ENCODE data around the gene CRACR2A. TPM values are rescaled to one million over a fixed set of nuclear protein-coding genes. Genes with fewer than 3 reads are reported as not detected.

Gene CRACR2A
- total RNA-seq, 6 experiments from 2014 or later: 0.43 to 1.5 (median 0.91) TPM

DNA sequence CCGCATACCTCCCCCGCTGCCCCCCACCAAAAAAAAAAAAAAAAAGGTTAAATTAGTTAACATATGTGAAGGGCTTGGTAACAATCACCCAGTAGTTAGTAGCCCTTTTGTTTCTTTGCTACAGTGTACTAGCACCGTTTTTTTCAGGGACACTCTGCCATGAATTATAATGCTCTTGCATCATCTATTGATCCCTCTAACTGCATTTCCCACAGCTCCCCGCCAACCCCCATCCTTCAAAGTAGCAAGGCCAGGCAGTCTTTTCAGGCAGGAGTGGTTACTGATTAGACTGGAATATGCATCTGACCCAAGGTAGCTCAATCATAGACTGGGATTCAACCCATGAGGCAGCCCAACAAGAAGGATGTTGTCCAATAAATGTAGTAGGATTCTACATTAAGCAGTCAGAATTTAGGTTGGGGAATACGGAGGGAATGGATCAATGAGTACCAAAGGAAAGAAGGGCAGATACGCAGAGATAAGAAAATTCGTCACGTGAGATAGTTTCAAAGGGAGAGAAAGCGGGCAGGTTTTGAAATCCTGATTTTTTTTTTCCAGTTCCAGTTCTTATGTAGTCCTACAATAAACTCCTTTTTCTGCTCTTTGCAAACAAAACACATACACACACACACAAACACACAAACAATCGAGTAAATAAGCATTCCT, 39.8 kb upstream of the CRACR2A start:
- H3K36me3 ChIP-seq: no peaks in the 10 kb centered on the region
- no peaks in the 10 kb centered on the region for H3K27me3 ChIP-seq
- no peaks in the 10 kb centered on the region for H3K9me3 ChIP-seq
- DNase-seq (peak; percentile 51 to 80 (median 72)), ATAC-seq (peak; percentile 80 to 91 (median 86))
- TF ChIP-seq POLR2A (IDR thresholded peaks at IDR 0.05): no peak
- TF ChIP-seq, protein P1, sequence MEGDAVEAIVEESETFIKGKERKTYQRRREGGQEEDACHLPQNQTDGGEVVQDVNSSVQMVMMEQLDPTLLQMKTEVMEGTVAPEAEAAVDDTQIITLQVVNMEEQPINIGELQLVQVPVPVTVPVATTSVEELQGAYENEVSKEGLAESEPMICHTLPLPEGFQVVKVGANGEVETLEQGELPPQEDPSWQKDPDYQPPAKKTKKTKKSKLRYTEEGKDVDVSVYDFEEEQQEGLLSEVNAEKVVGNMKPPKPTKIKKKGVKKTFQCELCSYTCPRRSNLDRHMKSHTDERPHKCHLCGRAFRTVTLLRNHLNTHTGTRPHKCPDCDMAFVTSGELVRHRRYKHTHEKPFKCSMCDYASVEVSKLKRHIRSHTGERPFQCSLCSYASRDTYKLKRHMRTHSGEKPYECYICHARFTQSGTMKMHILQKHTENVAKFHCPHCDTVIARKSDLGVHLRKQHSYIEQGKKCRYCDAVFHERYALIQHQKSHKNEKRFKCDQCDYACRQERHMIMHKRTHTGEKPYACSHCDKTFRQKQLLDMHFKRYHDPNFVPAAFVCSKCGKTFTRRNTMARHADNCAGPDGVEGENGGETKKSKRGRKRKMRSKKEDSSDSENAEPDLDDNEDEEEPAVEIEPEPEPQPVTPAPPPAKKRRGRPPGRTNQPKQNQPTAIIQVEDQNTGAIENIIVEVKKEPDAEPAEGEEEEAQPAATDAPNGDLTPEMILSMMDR (IDR thresholded peaks at IDR 0.05): peak in 1 of 4 donors; percentile 5
- 34% methylated on average over 9 of the region's 10 CpGs for WGBS (ENCODE audit: insufficient coverage, low coverage, low lambda C conversion rate, missing lambda C conversion rate)
- H3K27ac ChIP-seq: peak overlapping the region in 1 of 3 donors; percentile 35
- no peak overlapping the region for H3K4me3 ChIP-seq
- peaks cover 0 to 35% (median 13%) of the 10 kb centered on the region in 4 donors for H3K4me1 ChIP-seq
- intact Hi-C loops (cut with DNase I): no loop called here

DNA sequence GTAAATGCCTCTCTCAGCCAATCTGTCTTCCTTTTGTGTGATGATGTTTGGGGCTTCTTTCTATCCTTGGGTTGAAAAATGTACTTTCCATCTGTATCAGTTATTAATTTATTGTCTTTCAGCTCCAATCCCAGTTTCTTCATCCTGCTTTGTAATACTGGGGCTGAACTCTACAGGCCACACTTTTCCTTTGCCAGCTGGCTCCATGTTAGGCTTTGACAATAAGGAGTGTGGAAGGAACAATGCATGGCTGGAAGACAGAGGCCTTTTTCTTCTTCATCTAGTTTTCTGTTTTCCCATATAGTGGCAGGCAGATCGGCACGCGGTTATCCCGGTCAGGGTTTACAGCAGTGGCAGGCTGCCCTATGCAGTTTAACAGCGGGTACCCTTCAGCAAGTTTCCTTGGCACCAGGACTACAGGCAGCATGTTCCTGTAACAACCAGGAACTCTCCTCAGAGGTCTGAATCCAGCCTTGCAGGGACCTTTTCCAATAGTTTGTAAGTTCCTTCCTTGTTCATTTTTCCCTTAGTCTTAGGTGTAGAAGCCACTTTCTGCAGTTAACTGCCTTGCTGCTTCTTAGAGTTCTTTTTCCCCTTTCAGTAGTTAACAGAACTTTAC, 38.5 kb upstream of the CRACR2A start:
- H3K27me3 ChIP-seq: no peaks in the 10 kb centered on the region
- intact Hi-C loops (cut with DNase I): no loop called here
- DNase-seq: peak in 1 of 3 donors; percentile 51
- TF ChIP-seq, protein P1 (IDR thresholded peaks at IDR 0.05): no peak
- TF ChIP-seq POLR2A (IDR thresholded peaks at IDR 0.05): no peak
- no peaks in the 10 kb centered on the region for H3K36me3 ChIP-seq
- no peak overlapping the region for H3K27ac ChIP-seq
- H3K4me3 ChIP-seq: no peak overlapping the region
- 54% methylated on average over 5 of the region's 5 CpGs for WGBS (ENCODE audit: insufficient coverage, low coverage, low lambda C conversion rate, missing lambda C conversion rate)
- H3K9me3 ChIP-seq: no peaks in the 10 kb centered on the region
- peak in 1 of 4 donors; percentile 3 for ATAC-seq
- H3K4me1 ChIP-seq: peaks cover 0 to 30% (median 13%) of the 10 kb centered on the region in 4 donors

DNA sequence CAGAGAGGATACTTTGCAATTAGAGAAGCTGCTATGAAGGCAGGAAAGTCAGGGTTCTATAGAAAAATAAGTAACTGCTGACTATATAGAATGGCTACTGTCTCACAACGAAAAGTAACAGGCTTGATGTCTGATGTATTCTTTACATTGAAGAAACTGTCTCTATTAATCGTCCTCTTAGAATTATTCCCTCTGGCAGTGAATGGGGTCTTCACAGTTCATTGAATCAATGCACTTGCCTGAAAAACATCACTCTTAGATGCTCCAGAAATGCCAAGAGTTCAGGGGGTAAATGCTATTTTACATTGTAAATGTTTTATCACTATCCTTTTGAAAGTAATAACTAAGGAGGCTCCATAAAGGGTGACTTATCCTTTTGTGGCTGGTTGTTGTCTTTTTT, 37.7 kb upstream of the CRACR2A start:
- WGBS (ENCODE audit: insufficient coverage, low coverage, low lambda C conversion rate, missing lambda C conversion rate): 90% methylated on average over 2 of the region's 2 CpGs
- Histone ChIP-seq H3K9me3 (no peaks in the 10 kb centered on the region), H3K27me3 (no peaks in the 10 kb centered on the region), H3K4me1 (peaks cover 0 to 26% (median 12%) of the 10 kb centered on the region in 4 donors), H3K4me3 (no peak overlapping the region), H3K36me3 (no peaks in the 10 kb centered on the region), H3K27ac (no peak overlapping the region)
- DNase-seq (no peak), ATAC-seq (no peak)
- intact Hi-C loops (cut with DNase I): no loop called here
- TF ChIP-seq POLR2A (IDR thresholded peaks at IDR 0.05): no peak
- TF ChIP-seq, protein P1 (IDR thresholded peaks at IDR 0.05): no peak

DNA sequence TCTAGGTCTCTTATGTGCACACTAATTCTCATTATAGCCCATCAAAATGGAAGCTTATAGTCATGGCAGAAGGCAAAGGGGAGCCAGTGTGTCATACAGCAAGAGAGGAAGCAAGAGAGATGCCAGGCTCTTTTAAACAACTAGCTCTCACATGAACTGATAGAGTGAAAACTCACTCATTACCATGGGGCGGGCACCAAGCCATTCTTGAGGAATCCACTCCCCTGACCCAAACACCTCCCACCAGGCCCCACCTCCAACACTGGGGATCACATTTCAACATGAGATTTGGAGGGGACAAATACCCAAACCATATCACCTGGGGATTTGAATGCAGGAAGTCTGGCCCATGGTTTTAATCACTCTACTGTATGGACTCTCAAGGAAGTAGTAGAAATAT, 36.9 kb upstream of the CRACR2A start:
- no peak overlapping the region for H3K27ac ChIP-seq
- intact Hi-C loops (cut with DNase I): no loop called here
- 83% methylated on average over 1 of the region's 1 CpG for WGBS (ENCODE audit: insufficient coverage, low coverage, low lambda C conversion rate, missing lambda C conversion rate)
- TF ChIP-seq POLR2A (IDR thresholded peaks at IDR 0.05): no peak
- H3K4me3 ChIP-seq: no peak overlapping the region
- H3K36me3 ChIP-seq: no peaks in the 10 kb centered on the region
- no peaks in the 10 kb centered on the region for H3K27me3 ChIP-seq
- no peak for DNase-seq
- H3K9me3 ChIP-seq: no peaks in the 10 kb centered on the region
- H3K4me1 ChIP-seq: peaks cover 0 to 18% (median 9%) of the 10 kb centered on the region in 4 donors
- ATAC-seq: no peak

DNA sequence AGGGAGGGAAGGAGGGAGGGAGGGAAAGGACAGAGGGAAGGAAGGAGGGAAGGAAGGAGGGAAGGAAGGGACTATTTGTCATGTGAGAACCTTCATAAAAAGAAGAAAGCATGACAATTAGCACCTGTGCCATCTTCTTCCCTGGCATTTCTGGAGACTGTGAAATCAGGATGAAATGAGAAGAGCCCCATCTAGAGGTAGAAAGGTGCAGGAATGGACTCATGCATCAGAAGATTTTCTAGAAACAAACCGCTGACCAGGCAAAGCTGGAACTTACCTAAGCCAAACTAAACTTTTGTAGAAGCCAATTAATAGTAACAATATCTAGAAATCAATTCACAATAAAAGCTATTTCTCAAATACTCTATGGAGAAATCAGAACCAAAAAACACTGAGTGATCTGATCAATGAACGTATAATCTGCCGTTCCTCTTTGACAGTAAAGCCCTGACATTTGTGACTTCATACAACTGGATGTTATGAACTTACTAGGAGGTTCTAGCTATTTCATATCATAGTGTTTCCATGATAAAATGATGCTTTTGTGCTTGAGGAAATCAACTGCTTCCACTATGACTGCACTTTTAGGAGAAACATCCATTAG, 24.4 kb upstream of the CRACR2A start:
- Histone ChIP-seq H3K9me3 (no peaks in the 10 kb centered on the region), H3K4me1 (no peaks in the 10 kb centered on the region), H3K36me3 (no peaks in the 10 kb centered on the region), H3K4me3 (no peak overlapping the region), H3K27ac (no peak overlapping the region), H3K27me3 (no peaks in the 10 kb centered on the region)
- peak; percentile 83 to 94 (median 90) for ATAC-seq
- TF ChIP-seq, protein P1 (IDR thresholded peaks at IDR 0.05): peak; percentile 71 to 81 (median 76)
- no peak for TF ChIP-seq POLR2A (IDR thresholded peaks at IDR 0.05)
- intact Hi-C loops (cut with DNase I): loop anchor here in 1 of 2 donors (5.0 to 10.0 kb wide), 2 partner anchors 120 to 483 kb away; no protein-coding TSS in a partner anchor
- WGBS (ENCODE audit: insufficient coverage, low coverage, low lambda C conversion rate, missing lambda C conversion rate): 30% methylated on average over 3 of the region's 3 CpGs
- DNase-seq: no peak

All from right lobe of liver (tissue), 6 donors.